HG02884 (cell line): ENCODE measurements around the gene UBE2E1.
A peak's percentile ranks its signal among the peaks of the same experiment; 100 is the strongest.
"Not testable (repeated sequence)": the region's sequence is repeated elsewhere in the genome, so short reads cannot be mapped to it uniquely, and the experiment has no call there.

Experiments used
- ATAC-seq: cut with Tn5 transposase; IDR thresholded peaks from one replicate; pipeline ENCODE4 v1.9.1; 2021; ENCODE audit warnings: mild to moderate bottlenecking, moderate library complexity; ENCODE audit not compliant: unreplicated experiment

The UBE2E1 gene

GRCh38 chr3:23843869-23844268 is 38.1 kb downstream of the UBE2E1 start:
- no peak for ATAC-seq

- no peak for ATAC-seq
These were observed 39.8 kb downstream of the UBE2E1 start for GRCh38 chr3:23845326-23846216.

GRCh38 chr3:23849462-23849861 is 43.7 kb downstream of the UBE2E1 start:
- ATAC-seq = not testable (repeated sequence)

GRCh38 chr3:23856286-23856685 is 50.5 kb downstream of the UBE2E1 start:
- no peak for ATAC-seq

GRCh38 chr3:23859012-23859743 is 53.4 kb downstream of the UBE2E1 start:
- no peak for ATAC-seq

GRCh38 chr3:23859839-23860382 is 54.2 kb downstream of the UBE2E1 start:
- ATAC-seq = no peak

GRCh38 chr3:23861689-23862088 is 55.9 kb downstream of the UBE2E1 start:
- no peak for ATAC-seq

GRCh38 chr3:23863060-23863459 is 57.3 kb downstream of the UBE2E1 start:
- ATAC-seq = no peak

- no peak for ATAC-seq
These were observed 59.2 kb downstream of the UBE2E1 start for GRCh38 chr3:23864931-23865330.

GRCh38 chr3:23865595-23866396 is 60.0 kb downstream of the UBE2E1 start:
- peak; percentile 86 for ATAC-seq

GRCh38 chr3:23867400-23867799 is 61.6 kb downstream of the UBE2E1 start:
- no peak for ATAC-seq

GRCh38 chr3:23867838-23868237 is 62.1 kb downstream of the UBE2E1 start:
- ATAC-seq = no peak

GRCh38 chr3:23869977-23870662 is 64.4 kb downstream of the UBE2E1 start:
- ATAC-seq = no peak

- ATAC-seq = not testable (repeated sequence)
These were observed 64.9 kb downstream of the UBE2E1 start for GRCh38 chr3:23870663-23871043.

- not testable (repeated sequence) for ATAC-seq
These were observed 65.6 kb downstream of the UBE2E1 start for GRCh38 chr3:23871361-23871760.

GRCh38 chr3:23872330-23872729 is 66.6 kb downstream of the UBE2E1 start:
- no peak for ATAC-seq

- ATAC-seq = no peak
These were observed 68.2 kb downstream of the UBE2E1 start for GRCh38 chr3:23873941-23874340.

GRCh38 chr3:23874359-23875112 is 68.8 kb downstream of the UBE2E1 start:
- no peak for ATAC-seq

GRCh38 chr3:23875113-23875725 is 69.5 kb downstream of the UBE2E1 start:
- ATAC-seq = no peak
